ENCODE measurements around the gene TXK. TPM values are rescaled to one million over a fixed set of nuclear protein-coding genes. Genes with fewer than 3 reads are reported as not detected.

The TXK gene
- total RNA-seq, 3 donors from 2014 or later (not counting 1 experiment from before 2014, with no cell fraction given) = 197 to 338 (median 225) TPM

DNA sequence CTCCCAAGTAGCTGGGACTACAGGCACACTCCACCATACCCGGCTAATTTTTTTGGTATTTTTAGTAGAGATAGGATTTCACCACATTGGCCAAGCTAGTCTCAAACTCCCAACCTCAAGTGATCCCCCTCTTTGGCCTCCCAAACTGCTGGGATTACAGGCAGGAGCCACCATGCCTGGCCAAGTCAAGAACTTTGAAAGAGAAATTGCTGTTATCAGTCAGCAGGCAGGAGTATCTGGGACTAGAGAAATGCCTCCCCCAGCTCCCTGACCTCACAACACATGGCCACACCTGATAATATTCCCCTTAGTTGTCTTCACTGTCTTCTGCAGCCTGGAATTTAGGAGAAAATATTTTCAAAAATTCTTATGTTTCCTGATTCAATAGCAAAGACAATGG lies 7.4 kb downstream of the TXK start:
- Histone ChIP-seq H3K4me3 (ENCODE audit: low read length) (no peak overlapping the region), H3K4me1 (ENCODE audit: control insufficient read depth, insufficient read depth, low read length) (peaks cover 79% of the 10 kb centered on the region), H3K27ac (ENCODE audit: low read length) (peak overlapping the region; percentile 97), H3K36me3 (ENCODE audit: control insufficient read depth, insufficient read depth, low read length) (peaks cover 6% of the 10 kb centered on the region), H3K9me3 (ENCODE audit: control insufficient read depth, insufficient read depth, low read length) (no peaks in the 10 kb centered on the region), H3K27me3 (ENCODE audit: control insufficient read depth, insufficient read depth, low read length) (no peaks in the 10 kb centered on the region)
- peak overlapping the region; percentile 97 for H3K4me3 Mint-ChIP-seq
- no peaks in the 10 kb centered on the region for H3K27me3 Mint-ChIP-seq (ENCODE audit: low read depth in 2 of 2)
- TF ChIP-seq, protein P1, sequence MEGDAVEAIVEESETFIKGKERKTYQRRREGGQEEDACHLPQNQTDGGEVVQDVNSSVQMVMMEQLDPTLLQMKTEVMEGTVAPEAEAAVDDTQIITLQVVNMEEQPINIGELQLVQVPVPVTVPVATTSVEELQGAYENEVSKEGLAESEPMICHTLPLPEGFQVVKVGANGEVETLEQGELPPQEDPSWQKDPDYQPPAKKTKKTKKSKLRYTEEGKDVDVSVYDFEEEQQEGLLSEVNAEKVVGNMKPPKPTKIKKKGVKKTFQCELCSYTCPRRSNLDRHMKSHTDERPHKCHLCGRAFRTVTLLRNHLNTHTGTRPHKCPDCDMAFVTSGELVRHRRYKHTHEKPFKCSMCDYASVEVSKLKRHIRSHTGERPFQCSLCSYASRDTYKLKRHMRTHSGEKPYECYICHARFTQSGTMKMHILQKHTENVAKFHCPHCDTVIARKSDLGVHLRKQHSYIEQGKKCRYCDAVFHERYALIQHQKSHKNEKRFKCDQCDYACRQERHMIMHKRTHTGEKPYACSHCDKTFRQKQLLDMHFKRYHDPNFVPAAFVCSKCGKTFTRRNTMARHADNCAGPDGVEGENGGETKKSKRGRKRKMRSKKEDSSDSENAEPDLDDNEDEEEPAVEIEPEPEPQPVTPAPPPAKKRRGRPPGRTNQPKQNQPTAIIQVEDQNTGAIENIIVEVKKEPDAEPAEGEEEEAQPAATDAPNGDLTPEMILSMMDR (IDR thresholded peaks at IDR 0.05) = no peak
- H3K27ac Mint-ChIP-seq = peak overlapping the region in 1 of 2 donors; percentile 91
- ATAC-seq = no peak
- H3K36me3 Mint-ChIP-seq = no peaks in the 10 kb centered on the region
- H3K9me3 Mint-ChIP-seq = no peaks in the 10 kb centered on the region
- DNase-seq = no peak
- peaks cover 82 to 84% of the 10 kb centered on the region in 2 donors for H3K4me1 Mint-ChIP-seq
- no CpG with 5 or more reads among the region's 1 CpG for WGBS (ENCODE audit: insufficient coverage)
- intact Hi-C loops (cut with micrococcal nuclease) = loop anchor here (5.0 to 10.0 kb wide), 2 partner anchors 148 to 216 kb away; partner anchors contain the start of gene SLAIN2

DNA sequence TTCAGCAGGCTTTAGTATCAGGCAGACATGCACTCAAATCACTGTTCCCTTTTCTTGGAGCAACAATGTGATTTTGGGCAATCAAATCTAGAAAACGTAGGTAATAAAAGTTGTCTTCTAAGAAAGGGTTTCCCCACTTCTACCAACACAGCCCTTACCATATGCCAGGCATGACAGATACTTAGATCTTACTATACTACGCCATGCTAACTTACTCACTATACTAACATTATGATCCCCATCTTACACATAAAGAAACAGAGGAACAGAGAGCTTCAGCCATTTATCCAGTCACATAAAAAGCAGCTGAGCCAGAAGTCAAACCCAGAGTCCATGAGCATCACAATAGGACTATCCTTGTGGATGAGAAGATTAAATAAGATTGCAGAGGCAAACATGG lies 9.2 kb downstream of the TXK start:
- H3K4me1 ChIP-seq (ENCODE audit: control insufficient read depth, insufficient read depth, low read length) = peaks cover 69% of the 10 kb centered on the region
- H3K4me1 Mint-ChIP-seq = peaks cover 64 to 66% of the 10 kb centered on the region in 2 donors

DNA sequence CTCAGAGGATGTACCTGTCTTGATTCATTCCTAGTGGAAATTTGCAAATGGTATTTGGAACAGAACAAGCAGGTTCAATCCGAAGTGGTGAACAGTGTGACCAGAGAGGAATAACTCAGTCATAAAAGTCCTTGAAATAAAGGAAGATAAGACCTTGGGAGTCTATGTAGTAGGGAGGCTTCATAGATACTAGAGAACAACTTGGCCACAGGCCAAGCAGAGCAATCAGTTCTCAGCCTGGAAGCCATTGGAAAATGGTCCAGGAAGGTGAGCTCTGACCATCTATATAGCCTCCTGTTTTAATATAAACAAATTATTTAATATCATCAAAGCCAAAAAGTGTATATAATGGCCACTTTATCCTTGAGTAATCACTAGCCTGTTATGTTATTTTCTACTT lies 11.3 kb downstream of the TXK start:
- Mint-ChIP-seq H3K9me3 (no peaks in the 10 kb centered on the region), H3K36me3 (no peaks in the 10 kb centered on the region), H3K4me3 (no peak overlapping the region), H3K27ac (no peak overlapping the region), H3K27me3 (ENCODE audit: low read depth in 2 of 2) (no peaks in the 10 kb centered on the region), H3K4me1 (peaks cover 66 to 67% of the 10 kb centered on the region in 2 donors)
- WGBS (ENCODE audit: insufficient coverage) = 90% methylated on average over 1 of the region's 1 CpG
- no peak for ATAC-seq
- no peak overlapping the region for H3K4me3 ChIP-seq (ENCODE audit: low read length)
- peaks cover 2% of the 10 kb centered on the region for H3K36me3 ChIP-seq (ENCODE audit: control insufficient read depth, insufficient read depth, low read length)
- peaks cover 54% of the 10 kb centered on the region for H3K4me1 ChIP-seq (ENCODE audit: control insufficient read depth, insufficient read depth, low read length)
- H3K27ac ChIP-seq (ENCODE audit: low read length) = no peak overlapping the region
- TF ChIP-seq, protein P1 (IDR thresholded peaks at IDR 0.05) = no peak
- intact Hi-C loops (cut with micrococcal nuclease) = loop anchor here (10.0 kb wide), 1 partner anchor 152 kb away; no protein-coding TSS in a partner anchor
- DNase-seq = no peak
- no peaks in the 10 kb centered on the region for H3K9me3 ChIP-seq (ENCODE audit: control insufficient read depth, insufficient read depth, low read length)
- no peaks in the 10 kb centered on the region for H3K27me3 ChIP-seq (ENCODE audit: control insufficient read depth, insufficient read depth, low read length)

More for the DNA sequence above, 9.2 kb downstream of the TXK start:
- DNase-seq = no peak
- no peaks in the 10 kb centered on the region for H3K9me3 ChIP-seq (ENCODE audit: control insufficient read depth, insufficient read depth, low read length)
- no peaks in the 10 kb centered on the region for H3K27me3 ChIP-seq (ENCODE audit: control insufficient read depth, insufficient read depth, low read length)
- no peaks in the 10 kb centered on the region for H3K36me3 ChIP-seq (ENCODE audit: control insufficient read depth, insufficient read depth, low read length)
- 78% methylated on average over 2 of the region's 2 CpGs for WGBS (ENCODE audit: insufficient coverage)
- TF ChIP-seq, protein P1 (IDR thresholded peaks at IDR 0.05) = no peak
- H3K27ac Mint-ChIP-seq = peak overlapping the region in 1 of 2 donors; percentile 91
- H3K4me3 Mint-ChIP-seq = peak overlapping the region; percentile 81
- no peak overlapping the region for H3K4me3 ChIP-seq (ENCODE audit: low read length)
- no peaks in the 10 kb centered on the region for H3K36me3 Mint-ChIP-seq
- ATAC-seq = no peak
- no peaks in the 10 kb centered on the region for H3K27me3 Mint-ChIP-seq (ENCODE audit: low read depth in 2 of 2)
- H3K27ac ChIP-seq (ENCODE audit: low read length) = peak overlapping the region; percentile 2
- intact Hi-C loops (cut with micrococcal nuclease) = loop anchor here (5.0 to 10.0 kb wide), 2 partner anchors 150 to 217 kb away; partner anchors contain the start of gene SLAIN2
- H3K9me3 Mint-ChIP-seq = no peaks in the 10 kb centered on the region

DNA sequence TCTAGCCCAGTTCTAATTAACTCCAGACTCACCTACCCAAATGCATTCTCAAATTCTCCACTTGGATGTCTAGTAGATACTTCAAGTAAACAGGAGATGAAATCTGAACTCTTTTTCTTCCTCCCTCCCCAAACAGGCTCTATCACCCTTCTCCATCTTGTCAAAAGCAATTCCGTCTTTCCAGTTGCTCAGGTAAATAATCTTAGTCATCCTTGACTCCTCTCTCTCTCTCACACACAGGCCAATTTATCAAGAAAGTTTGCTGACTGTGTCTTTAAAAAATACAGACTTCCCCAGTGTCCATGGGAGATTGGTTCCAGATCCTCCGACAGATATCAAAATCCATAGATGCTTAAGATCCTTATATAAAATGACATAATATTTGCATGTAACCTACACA lies 12.9 kb downstream of the TXK start:
- no peak overlapping the region for H3K4me3 ChIP-seq (ENCODE audit: low read length)
- no peaks in the 10 kb centered on the region for H3K9me3 ChIP-seq (ENCODE audit: control insufficient read depth, insufficient read depth, low read length)
- no peaks in the 10 kb centered on the region for H3K27me3 ChIP-seq (ENCODE audit: control insufficient read depth, insufficient read depth, low read length)
- H3K4me1 ChIP-seq (ENCODE audit: control insufficient read depth, insufficient read depth, low read length) = peaks cover 52% of the 10 kb centered on the region
- H3K4me3 Mint-ChIP-seq = no peak overlapping the region
- H3K36me3 ChIP-seq (ENCODE audit: control insufficient read depth, insufficient read depth, low read length) = peaks cover 4% of the 10 kb centered on the region
- TF ChIP-seq, protein P1 (IDR thresholded peaks at IDR 0.05) = no peak
- H3K27ac ChIP-seq (ENCODE audit: low read length) = no peak overlapping the region
- 78% methylated on average over 1 of the region's 2 CpGs for WGBS (ENCODE audit: insufficient coverage)
- no peak for DNase-seq
- H3K27me3 Mint-ChIP-seq (ENCODE audit: low read depth in 2 of 2) = no peaks in the 10 kb centered on the region
- H3K27ac Mint-ChIP-seq = no peak overlapping the region
- H3K9me3 Mint-ChIP-seq = no peaks in the 10 kb centered on the region
- no peak for ATAC-seq
- peaks cover 68% of the 10 kb centered on the region in 2 donors for H3K4me1 Mint-ChIP-seq
- no peaks in the 10 kb centered on the region for H3K36me3 Mint-ChIP-seq
- intact Hi-C loops (cut with micrococcal nuclease) = loop anchor here (10.0 kb wide), 1 partner anchor 154 kb away; no protein-coding TSS in a partner anchor
